ENCODE results near the gene PHF19. TPM values are rescaled to one million over a fixed set of nuclear protein-coding genes. Genes with fewer than 3 reads are reported as not detected.

The PHF19 gene
- total RNA-seq, 2 experiments from 2014 or later, result 210 to 216 TPM

- Mint-ChIP-seq H3K27ac (peak overlapping the region; percentile 98), H3K36me3 (ENCODE audit: low read depth) (peaks cover 43% of the 10 kb centered on the region), H3K4me1 (ENCODE audit: low read depth) (peaks cover 78% of the 10 kb centered on the region), H3K27me3 (no peaks in the 10 kb centered on the region), H3K9me3 (peaks cover 3% of the 10 kb centered on the region), H3K4me3 (peak overlapping the region; percentile 79)
- no peak for TF ChIP-seq CTCF (IDR thresholded peaks at IDR 0.05)
- intact Hi-C loops (cut with micrococcal nuclease), result loop anchor here (5.0 to 10.0 kb wide), 2 partner anchors 37 to 46 kb away; partner anchors contain the start of genes PSMD5 and TRAF1
- ATAC-seq (peak; percentile 2), DNase-seq (no peak)
- ChIA-PET POLR2A (interaction anchor here (0.7 to 67.1 kb wide), 7 partner anchors 4 to 97 kb away, joined by 3 to 2439 read pairs (median 5); partner anchors contain the start of genes FBXW2, PHF19, PSMD5 and TRAF1), CTCF (interaction anchor here (0.7 to 4.2 kb wide), 8 partner anchors 11 to 135 kb away, joined by 3 to 30 read pairs (median 4); partner anchors contain the start of genes PHF19 and TRAF1)
Measured at GRCh38 chr9:120890320-120891244, 13.6 kb upstream of the PHF19 start.

- peaks cover 3% of the 10 kb centered on the region for H3K9me3 Mint-ChIP-seq
- peak overlapping the region; percentile 98 for H3K27ac Mint-ChIP-seq
- peaks cover 71% of the 10 kb centered on the region for H3K4me1 Mint-ChIP-seq (ENCODE audit: low read depth)
- TF ChIP-seq CTCF (IDR thresholded peaks at IDR 0.05), result no peak
- no peak for ATAC-seq
- H3K36me3 Mint-ChIP-seq (ENCODE audit: low read depth), result peaks cover 40% of the 10 kb centered on the region
- ChIA-PET CTCF (interaction anchor here (1.0 to 4.2 kb wide), 5 partner anchors 11 to 42 kb away, joined by 3 to 30 read pairs (median 3); partner anchors contain the start of genes PHF19 and TRAF1), POLR2A (interaction anchor here (0.7 to 67.1 kb wide), 7 partner anchors 5 to 96 kb away, joined by 3 to 2439 read pairs (median 4); partner anchors contain the start of genes FBXW2, PHF19, PSMD5 and TRAF1)
- intact Hi-C loops (cut with micrococcal nuclease), result loop anchor here (5.0 to 10.0 kb wide), 2 partner anchors 38 to 45 kb away; partner anchors contain the start of genes PSMD5 and TRAF1
- peak overlapping the region; percentile 79 for H3K4me3 Mint-ChIP-seq
- no peak for DNase-seq
- H3K27me3 Mint-ChIP-seq, result no peaks in the 10 kb centered on the region
Measured at GRCh38 chr9:120889606-120890271, 12.8 kb upstream of the PHF19 start.

- TF ChIP-seq CTCF (IDR thresholded peaks at IDR 0.05), result no peak
- no peak overlapping the region for H3K4me3 Mint-ChIP-seq
- intact Hi-C loops (cut with micrococcal nuclease), result no loop called here
- POLR2A ChIA-PET, result interaction anchor here (1.1 to 67.1 kb wide), 3 partner anchors 6 to 44 kb away, joined by 3 to 2439 read pairs (median 2439); partner anchors contain the start of genes PHF19 and TRAF1
- CTCF ChIA-PET, result interaction anchor here (2.6 to 4.2 kb wide), 2 partner anchors 10 to 38 kb away, joined by 9 to 30 read pairs; partner anchors contain the start of genes PHF19 and TRAF1
- peaks cover 3% of the 10 kb centered on the region for H3K9me3 Mint-ChIP-seq
- ATAC-seq (no peak), DNase-seq (no peak)
- H3K36me3 Mint-ChIP-seq (ENCODE audit: low read depth), result peaks cover 37% of the 10 kb centered on the region
- peak overlapping the region; percentile 98 for H3K27ac Mint-ChIP-seq
- H3K4me1 Mint-ChIP-seq (ENCODE audit: low read depth), result peaks cover 66% of the 10 kb centered on the region
- H3K27me3 Mint-ChIP-seq, result no peaks in the 10 kb centered on the region
Measured at GRCh38 chr9:120888626-120889025, 11.6 kb upstream of the PHF19 start.

- intact Hi-C loops (cut with micrococcal nuclease), result no loop called here
- ATAC-seq, result no peak
- H3K36me3 Mint-ChIP-seq (ENCODE audit: low read depth), result peaks cover 27% of the 10 kb centered on the region
- H3K4me3 Mint-ChIP-seq, result no peak overlapping the region
- peaks cover 64% of the 10 kb centered on the region for H3K4me1 Mint-ChIP-seq (ENCODE audit: low read depth)
- H3K27ac Mint-ChIP-seq, result peak overlapping the region; percentile 16
- no peak for DNase-seq
- ChIA-PET POLR2A (interaction anchor here (60.2 to 67.1 kb wide), 2 partner anchors 8 to 26 kb away, joined by 2439 read pairs; partner anchors contain the start of genes PHF19 and TRAF1), CTCF (interaction anchor here (0.5 to 1.7 kb wide), 3 partner anchors 34 to 93 kb away, joined by 3 to 5 read pairs (median 3); no protein-coding TSS in a partner anchor)
- H3K9me3 Mint-ChIP-seq, result no peaks in the 10 kb centered on the region
- H3K27me3 Mint-ChIP-seq, result no peaks in the 10 kb centered on the region
- TF ChIP-seq CTCF (IDR thresholded peaks at IDR 0.05), result no peak
Measured at GRCh38 chr9:120886490-120886967, 9.5 kb upstream of the PHF19 start.

All from activated CD8-positive, alpha-beta T cell treated with anti-CD3 and anti-CD28 coated beads for 36 hours (primary cell).